ENCODE measurements around the gene MED23.

The MED23 gene

GRCh38 chr6:131660195-131660594 lies 32.2 kb upstream of the MED23 start:
- TF ChIP-seq, protein P1, sequence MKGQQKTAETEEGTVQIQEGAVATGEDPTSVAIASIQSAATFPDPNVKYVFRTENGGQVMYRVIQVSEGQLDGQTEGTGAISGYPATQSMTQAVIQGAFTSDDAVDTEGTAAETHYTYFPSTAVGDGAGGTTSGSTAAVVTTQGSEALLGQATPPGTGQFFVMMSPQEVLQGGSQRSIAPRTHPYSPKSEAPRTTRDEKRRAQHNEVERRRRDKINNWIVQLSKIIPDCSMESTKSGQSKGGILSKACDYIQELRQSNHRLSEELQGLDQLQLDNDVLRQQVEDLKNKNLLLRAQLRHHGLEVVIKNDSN (IDR thresholded peaks at IDR 0.05) = no peak
- TF ChIP-seq TEAD4 (IDR thresholded peaks at IDR 0.05) (no peak), YY1 (IDR thresholded peaks at IDR 0.05; ENCODE audit: low read depth) (no peak), TAF1 (IDR thresholded peaks at IDR 0.05; ENCODE audit: low read depth) (no peak), FOXM1 (IDR thresholded peaks at IDR 0.05; ENCODE audit: borderline replicate concordance, low read depth) (no peak), CREB1 (IDR thresholded peaks at IDR 0.05; ENCODE audit: low read depth) (no peak), NFIC (IDR thresholded peaks at IDR 0.05) (no peak), MAX (IDR thresholded peaks at IDR 0.05) (no peak), CEBPB (IDR thresholded peaks at IDR 0.05) (no peak), TCF12 (IDR thresholded peaks at IDR 0.05; ENCODE audit: low read depth) (no peak), ZBTB7A (IDR thresholded peaks at IDR 0.05; ENCODE audit: low read depth) (no peak), REST (IDR thresholded peaks at IDR 0.05; ENCODE audit: low read depth) (no peak), EGR1 (IDR thresholded peaks at IDR 0.05) (no peak), EP300 (IDR thresholded peaks at IDR 0.05; ENCODE audit: borderline replicate concordance) (no peak), RAD21 (IDR thresholded peaks at IDR 0.05; ENCODE audit: low read depth) (no peak)

GRCh38 chr6:131658287-131658686 lies 30.2 kb upstream of the MED23 start:
- TF ChIP-seq TCF12 (IDR thresholded peaks at IDR 0.05; ENCODE audit: low read depth) = no peak
- no peak for TF ChIP-seq MAX (IDR thresholded peaks at IDR 0.05)
- no peak for TF ChIP-seq RAD21 (IDR thresholded peaks at IDR 0.05; ENCODE audit: low read depth)
- no peak for TF ChIP-seq TEAD4 (IDR thresholded peaks at IDR 0.05)
- TF ChIP-seq EGR1 (IDR thresholded peaks at IDR 0.05) = no peak
- TF ChIP-seq CEBPB (IDR thresholded peaks at IDR 0.05) = no peak
- TF ChIP-seq, protein P1 (IDR thresholded peaks at IDR 0.05) = no peak
- TF ChIP-seq FOXM1 (IDR thresholded peaks at IDR 0.05; ENCODE audit: borderline replicate concordance, low read depth) = no peak
- no peak for TF ChIP-seq EP300 (IDR thresholded peaks at IDR 0.05; ENCODE audit: borderline replicate concordance)
- TF ChIP-seq ZBTB7A (IDR thresholded peaks at IDR 0.05; ENCODE audit: low read depth) = no peak
- TF ChIP-seq REST (IDR thresholded peaks at IDR 0.05; ENCODE audit: low read depth) = no peak

DNA sequence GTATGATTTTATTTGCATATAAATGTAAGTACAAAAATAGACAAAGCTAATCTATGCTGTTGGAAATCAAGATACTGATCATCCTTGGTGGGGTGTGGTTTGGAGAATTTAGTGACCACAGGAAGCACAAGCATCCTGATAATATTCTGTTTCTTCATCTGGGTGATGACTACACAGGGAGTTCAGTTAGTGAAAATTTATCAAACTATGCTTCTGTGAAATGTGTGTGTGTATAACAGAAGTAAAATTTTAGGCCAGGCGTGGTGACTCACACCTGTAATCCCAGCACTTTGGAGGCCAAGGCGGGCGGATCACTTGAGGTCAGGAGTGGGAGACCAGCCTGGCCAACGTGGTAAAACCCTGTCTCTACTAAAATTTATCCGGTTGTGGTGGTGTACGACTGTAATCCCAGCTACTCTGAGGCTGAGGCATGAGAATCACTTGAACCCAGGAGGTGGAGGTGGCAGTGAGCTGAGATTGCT lies 29.6 kb upstream of the MED23 start:
- TF ChIP-seq TEAD4 (IDR thresholded peaks at IDR 0.05) (no peak), ZBTB7A (IDR thresholded peaks at IDR 0.05; ENCODE audit: low read depth) (no peak), RAD21 (IDR thresholded peaks at IDR 0.05; ENCODE audit: low read depth) (no peak), CEBPB (IDR thresholded peaks at IDR 0.05) (no peak), NFIC (IDR thresholded peaks at IDR 0.05) (no peak), REST (IDR thresholded peaks at IDR 0.05; ENCODE audit: low read depth) (no peak), CREB1 (IDR thresholded peaks at IDR 0.05; ENCODE audit: low read depth) (no peak), YY1 (IDR thresholded peaks at IDR 0.05; ENCODE audit: low read depth) (no peak), FOXM1 (IDR thresholded peaks at IDR 0.05; ENCODE audit: borderline replicate concordance, low read depth) (no peak), EP300 (IDR thresholded peaks at IDR 0.05; ENCODE audit: borderline replicate concordance) (no peak), MAX (IDR thresholded peaks at IDR 0.05) (no peak), EGR1 (IDR thresholded peaks at IDR 0.05) (no peak), TCF12 (IDR thresholded peaks at IDR 0.05; ENCODE audit: low read depth) (no peak), TAF1 (IDR thresholded peaks at IDR 0.05; ENCODE audit: low read depth) (no peak)
- TF ChIP-seq, protein P1 (IDR thresholded peaks at IDR 0.05) = no peak

GRCh38 chr6:131657222-131657621 lies 29.2 kb upstream of the MED23 start:
- no peak for TF ChIP-seq EP300 (IDR thresholded peaks at IDR 0.05; ENCODE audit: borderline replicate concordance)
- no peak for TF ChIP-seq CREB1 (IDR thresholded peaks at IDR 0.05; ENCODE audit: low read depth)
- no peak for TF ChIP-seq RAD21 (IDR thresholded peaks at IDR 0.05; ENCODE audit: low read depth)
- TF ChIP-seq EGR1 (IDR thresholded peaks at IDR 0.05) = no peak
- no peak for TF ChIP-seq CEBPB (IDR thresholded peaks at IDR 0.05)
- TF ChIP-seq ZBTB7A (IDR thresholded peaks at IDR 0.05; ENCODE audit: low read depth) = no peak
- no peak for TF ChIP-seq REST (IDR thresholded peaks at IDR 0.05; ENCODE audit: low read depth)
- TF ChIP-seq FOXM1 (IDR thresholded peaks at IDR 0.05; ENCODE audit: borderline replicate concordance, low read depth) = no peak
- no peak for TF ChIP-seq YY1 (IDR thresholded peaks at IDR 0.05; ENCODE audit: low read depth)
- TF ChIP-seq TAF1 (IDR thresholded peaks at IDR 0.05; ENCODE audit: low read depth) = no peak
- TF ChIP-seq, protein P1 (IDR thresholded peaks at IDR 0.05) = no peak
- TF ChIP-seq MAX (IDR thresholded peaks at IDR 0.05) = no peak
- no peak for TF ChIP-seq NFIC (IDR thresholded peaks at IDR 0.05)
- no peak for TF ChIP-seq TEAD4 (IDR thresholded peaks at IDR 0.05)
- TF ChIP-seq TCF12 (IDR thresholded peaks at IDR 0.05; ENCODE audit: low read depth) = no peak
